IPS DF 19.7 (cell line): ENCODE data around the gene PAOX.
A peak's percentile ranks its signal among the peaks of the same experiment; 100 is the strongest.

Experiments used
- DNase-seq: peaks from one replicate; pipeline ENCODE4 v3.0.0-alpha.2; 2013; ENCODE audit warnings: low read depth, low spot score

Gene PAOX

GRCh38 chr10:133349577-133350011 lies 29.5 kb upstream of the PAOX start:
- no peak for DNase-seq

GRCh38 chr10:133350283-133350949 lies 28.6 kb upstream of the PAOX start:
- no peak for DNase-seq

GRCh38 chr10:133350950-133351329 lies 28.1 kb upstream of the PAOX start:
- DNase-seq, result no peak

GRCh38 chr10:133351408-133352318 lies 27.4 kb upstream of the PAOX start:
- DNase-seq, result no peak

GRCh38 chr10:133353202-133353959 lies 25.7 kb upstream of the PAOX start:
- no peak for DNase-seq

GRCh38 chr10:133353988-133354605 lies 25.0 kb upstream of the PAOX start:
- DNase-seq, result no peak

GRCh38 chr10:133354672-133355240 lies 24.3 kb upstream of the PAOX start:
- DNase-seq, result no peak

GRCh38 chr10:133355266-133355665 lies 23.8 kb upstream of the PAOX start:
- DNase-seq, result no peak

- DNase-seq, result no peak
Measured at GRCh38 chr10:133355991-133356390, 23.1 kb upstream of the PAOX start.

- DNase-seq, result no peak
Measured at GRCh38 chr10:133356549-133357284, 22.3 kb upstream of the PAOX start.

GRCh38 chr10:133357285-133358161 lies 21.5 kb upstream of the PAOX start, which contains the start of gene FUOM:
FUOM (minus strand) TSS chr10:133358019; CDS start chr10:133358007, 12 bp downstream.
- DNase-seq, result peak; percentile 50

- no peak for DNase-seq
Measured at GRCh38 chr10:133358162-133358924, 20.7 kb upstream of the PAOX start.

- DNase-seq, result no peak
Measured at GRCh38 chr10:133358925-133359310, 20.1 kb upstream of the PAOX start.

GRCh38 chr10:133359554-133359971 lies 19.5 kb upstream of the PAOX start:
- DNase-seq, result no peak

- no peak for DNase-seq
Measured at GRCh38 chr10:133359972-133360610, 19.0 kb upstream of the PAOX start.

- DNase-seq, result no peak
Measured at GRCh38 chr10:133361227-133361626, 17.8 kb upstream of the PAOX start.

- no peak for DNase-seq
Measured at GRCh38 chr10:133361773-133362441, 17.2 kb upstream of the PAOX start.

GRCh38 chr10:133362846-133363245 lies 16.2 kb upstream of the PAOX start:
- no peak for DNase-seq
